ENCODE results near the gene ZMYND10. TPM values are rescaled to one million over a fixed set of nuclear protein-coding genes. Genes with fewer than 3 reads are reported as not detected.

ZMYND10 gene
- total RNA-seq, 1 donor from 2014 or later: 0.39 TPM

DNA sequence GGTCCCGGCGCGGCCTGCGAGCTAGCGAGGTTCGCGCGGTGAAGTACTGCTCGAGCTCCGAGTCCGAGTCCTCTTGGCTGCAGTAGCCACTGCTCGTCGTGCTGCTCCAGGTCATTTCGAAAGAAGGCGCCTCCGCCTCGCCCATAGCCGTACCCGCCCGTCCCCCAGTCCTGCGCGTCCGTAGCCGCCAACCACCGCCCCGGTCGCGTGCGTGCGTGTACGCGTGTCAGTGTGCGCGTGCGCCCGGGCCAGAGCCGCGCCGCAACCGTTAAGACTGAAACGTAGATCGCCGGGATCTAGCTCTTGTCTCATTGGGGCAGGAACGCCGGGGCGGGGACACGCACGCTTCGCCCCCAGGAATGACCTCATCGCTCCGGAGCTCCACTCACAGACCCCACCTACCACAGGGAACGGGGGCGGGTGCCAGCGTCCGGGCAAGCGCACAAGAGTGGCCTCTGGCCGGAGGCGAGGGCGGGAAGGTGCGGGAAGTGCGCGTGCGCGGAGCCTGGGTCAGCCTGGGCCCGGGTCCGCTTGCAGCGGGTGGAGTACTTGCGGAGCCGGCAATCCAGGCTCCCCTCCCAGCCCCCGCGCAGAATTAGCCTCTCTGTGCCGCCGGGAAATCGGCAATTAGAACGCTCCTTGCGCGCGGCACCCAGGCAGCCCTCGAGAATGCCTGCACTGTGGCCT lies 8.2 kb downstream of the ZMYND10 start:
- TF ChIP-seq EZH2 (IDR thresholded peaks at IDR 0.05; ENCODE audit: insufficient read depth, low read length): no peak
- TF ChIP-seq, protein P1, sequence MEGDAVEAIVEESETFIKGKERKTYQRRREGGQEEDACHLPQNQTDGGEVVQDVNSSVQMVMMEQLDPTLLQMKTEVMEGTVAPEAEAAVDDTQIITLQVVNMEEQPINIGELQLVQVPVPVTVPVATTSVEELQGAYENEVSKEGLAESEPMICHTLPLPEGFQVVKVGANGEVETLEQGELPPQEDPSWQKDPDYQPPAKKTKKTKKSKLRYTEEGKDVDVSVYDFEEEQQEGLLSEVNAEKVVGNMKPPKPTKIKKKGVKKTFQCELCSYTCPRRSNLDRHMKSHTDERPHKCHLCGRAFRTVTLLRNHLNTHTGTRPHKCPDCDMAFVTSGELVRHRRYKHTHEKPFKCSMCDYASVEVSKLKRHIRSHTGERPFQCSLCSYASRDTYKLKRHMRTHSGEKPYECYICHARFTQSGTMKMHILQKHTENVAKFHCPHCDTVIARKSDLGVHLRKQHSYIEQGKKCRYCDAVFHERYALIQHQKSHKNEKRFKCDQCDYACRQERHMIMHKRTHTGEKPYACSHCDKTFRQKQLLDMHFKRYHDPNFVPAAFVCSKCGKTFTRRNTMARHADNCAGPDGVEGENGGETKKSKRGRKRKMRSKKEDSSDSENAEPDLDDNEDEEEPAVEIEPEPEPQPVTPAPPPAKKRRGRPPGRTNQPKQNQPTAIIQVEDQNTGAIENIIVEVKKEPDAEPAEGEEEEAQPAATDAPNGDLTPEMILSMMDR (IDR thresholded peaks at IDR 0.05; ENCODE audit: insufficient read depth, low read depth, low read length): no peak
- DNase-seq (ENCODE audit: low read depth) (peak; percentile 97), FAIRE-seq (peak; percentile 56)
- Histone ChIP-seq H4K20me1 (ENCODE audit: insufficient read depth, low read length) (peaks cover 41% of the 10 kb centered on the region), H3K9ac (ENCODE audit: low read length) (peak overlapping the region; percentile 97), H3K4me1 (ENCODE audit: insufficient read depth, low read length) (peaks cover 40% of the 10 kb centered on the region), H3K4me3 (ENCODE audit: insufficient read depth, low read depth, low read length) (peak overlapping the region; percentile 92), H2AFZ (ENCODE audit: low read depth, low read length) (peak overlapping the region; percentile 83), H3K79me2 (ENCODE audit: insufficient read depth, low read length) (peaks cover 47% of the 10 kb centered on the region), H3K4me2 (ENCODE audit: low read length) (peak overlapping the region; percentile 94), H3K9me3 (ENCODE audit: insufficient read depth, low read depth, low read length) (no peaks in the 10 kb centered on the region), H3K36me3 (ENCODE audit: insufficient read depth, low read length) (no peaks in the 10 kb centered on the region), H3K27ac (ENCODE audit: low read depth, low read length) (peak overlapping the region; percentile 92), H3K27me3 (ENCODE audit: insufficient read depth, low read length) (no peaks in the 10 kb centered on the region)
- peaks cover 26% of the 10 kb centered on the region for H3K4me1 Mint-ChIP-seq (ENCODE audit: low read depth, unreplicated experiment)
- H3K9me3 Mint-ChIP-seq (ENCODE audit: unreplicated experiment): peaks cover 4% of the 10 kb centered on the region
- peak overlapping the region; percentile 94 for H3K4me3 Mint-ChIP-seq (ENCODE audit: unreplicated experiment)
- H3K36me3 Mint-ChIP-seq (ENCODE audit: low read depth, unreplicated experiment): peaks cover 1% of the 10 kb centered on the region
- peaks cover 16% of the 10 kb centered on the region for H3K27me3 Mint-ChIP-seq (ENCODE audit: low read depth, unreplicated experiment)
- peak overlapping the region; percentile 97 for H3K27ac Mint-ChIP-seq (ENCODE audit: unreplicated experiment)

DNA sequence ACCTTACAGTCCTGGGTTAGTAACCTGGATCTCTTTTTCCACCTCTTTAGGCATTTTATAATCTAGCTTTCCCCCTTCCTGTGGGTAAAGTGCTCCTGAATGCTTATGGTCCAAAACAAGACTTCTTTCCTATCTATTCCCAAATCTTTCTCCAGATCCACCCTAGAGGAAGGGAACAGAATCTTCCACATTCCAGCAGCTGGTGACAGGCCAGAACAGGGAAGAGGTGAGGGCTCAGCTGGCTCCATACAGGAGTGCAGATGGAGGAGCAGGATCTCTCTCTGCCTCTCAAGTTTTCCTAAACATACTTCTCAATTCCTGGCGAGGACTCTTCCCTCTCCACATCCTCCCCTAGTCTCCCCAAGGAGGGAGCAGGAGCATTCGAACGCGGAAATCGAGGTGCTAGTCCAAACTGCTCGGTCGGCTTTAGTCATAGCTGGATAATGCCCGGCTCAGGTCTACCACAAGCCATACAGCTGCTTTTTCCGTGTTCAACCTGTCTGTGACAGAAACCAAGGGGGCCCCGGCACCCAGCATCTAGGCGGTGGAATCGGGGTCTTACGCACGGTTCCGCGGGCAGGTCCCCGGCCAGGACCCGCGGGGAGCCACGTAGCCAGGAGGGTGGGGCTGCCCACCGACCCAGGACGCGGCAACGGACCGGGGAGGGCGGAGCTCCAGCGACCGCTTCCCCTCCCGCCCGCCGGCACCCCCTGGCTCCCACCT lies 8.9 kb downstream of the ZMYND10 start:
- peak overlapping the region; percentile 72 for H2AFZ ChIP-seq (ENCODE audit: low read depth, low read length)
- Mint-ChIP-seq H3K4me1 (ENCODE audit: low read depth, unreplicated experiment) (peaks cover 26% of the 10 kb centered on the region), H3K27me3 (ENCODE audit: low read depth, unreplicated experiment) (peaks cover 9% of the 10 kb centered on the region), H3K4me3 (ENCODE audit: unreplicated experiment) (peak overlapping the region; percentile 97), H3K9me3 (ENCODE audit: unreplicated experiment) (peaks cover 3% of the 10 kb centered on the region), H3K36me3 (ENCODE audit: low read depth, unreplicated experiment) (peaks cover 1% of the 10 kb centered on the region), H3K27ac (ENCODE audit: unreplicated experiment) (peak overlapping the region; percentile 97)
- peaks cover 6% of the 10 kb centered on the region for H3K36me3 ChIP-seq (ENCODE audit: insufficient read depth, low read length)
- TF ChIP-seq, protein P1 (IDR thresholded peaks at IDR 0.05; ENCODE audit: insufficient read depth, low read depth, low read length): no peak
- TF ChIP-seq EZH2 (IDR thresholded peaks at IDR 0.05; ENCODE audit: insufficient read depth, low read length): no peak
- H3K9ac ChIP-seq (ENCODE audit: low read length): peak overlapping the region; percentile 97
- DNase-seq (ENCODE audit: low read depth) (no peak), FAIRE-seq (no peak)
- peaks cover 40% of the 10 kb centered on the region for H3K4me1 ChIP-seq (ENCODE audit: insufficient read depth, low read length)
- H3K79me2 ChIP-seq (ENCODE audit: insufficient read depth, low read length): peaks cover 54% of the 10 kb centered on the region
- no peaks in the 10 kb centered on the region for H3K9me3 ChIP-seq (ENCODE audit: insufficient read depth, low read depth, low read length)
- H3K27ac ChIP-seq (ENCODE audit: low read depth, low read length): peak overlapping the region; percentile 92
- no peaks in the 10 kb centered on the region for H3K27me3 ChIP-seq (ENCODE audit: insufficient read depth, low read length)
- H3K4me2 ChIP-seq (ENCODE audit: low read length): peak overlapping the region; percentile 94
- peak overlapping the region; percentile 92 for H3K4me3 ChIP-seq (ENCODE audit: insufficient read depth, low read depth, low read length)
- H4K20me1 ChIP-seq (ENCODE audit: insufficient read depth, low read length): peaks cover 48% of the 10 kb centered on the region

Data from astrocyte (in vitro differentiated cells and primary cell).